A673 (cell line): ENCODE data around the gene C3orf20. TPM values are rescaled to one million over a fixed set of nuclear protein-coding genes. Genes with fewer than 3 reads are reported as not detected.

Experiments used
- BruUV-seq: library from RNA; stranded (reverse); fragments of 400-500 nt; replicated peaks from 2 replicates; lab custom pipeline; 2021; lab: Mats Ljungman, UMichigan
- CTCF ChIA-PET: fragments of 300-600 bp; sonication (Branson Sonifier 250); formaldehyde crosslinking; loops from one replicate; lab custom pipeline; 2022; ENCODE audit warnings: antibody characterized with exemption; lab: Charles Lee
- POLR2A ChIA-PET: fragments of 300-600 bp; sonication (Branson Sonifier 250); formaldehyde crosslinking; loops from one replicate; lab custom pipeline; 2022; ENCODE audit warnings: antibody characterized with exemption; ENCODE audit not compliant: low non-redundant PET; lab: Charles Lee
- DNase-seq: peaks from one replicate; pipeline ENCODE4 v3.0.0-alpha.2; 2015; ENCODE audit warnings: low spot score
- H3K27ac ChIP-seq: fragments of 200-600 bp; sonication (generic); 2 replicates; pipeline ENCODE4 v1.5.1; 2016; ENCODE audit warnings: mixed run types, low read depth, mild to moderate bottlenecking, mixed read lengths, antibody characterized with exemption, low read length; ENCODE audit not compliant: poor library complexity, severe bottlenecking
- H3K27me3 ChIP-seq: fragments of 200-600 bp; sonication (generic); replicated peaks from 2 replicates; pipeline ENCODE4 v1.6.1; 2017; ENCODE audit warnings: mixed run types, low read depth, mild to moderate bottlenecking, mixed read lengths, antibody characterized with exemption, low read length; ENCODE audit not compliant: insufficient read depth, poor library complexity
- H3K36me3 ChIP-seq: fragments of 200-600 bp; sonication (generic); 2 replicates; pipeline ENCODE4 v1.6.1; 2016; ENCODE audit warnings: mixed run types, mild to moderate bottlenecking, mixed read lengths, antibody characterized with exemption, low read length; ENCODE audit not compliant: insufficient read depth, poor library complexity, severe bottlenecking
- H3K4me1 ChIP-seq: fragments of 200-600 bp; sonication (generic); 2 replicates; pipeline ENCODE4 v1.6.1; 2017; ENCODE audit warnings: mixed run types, mild to moderate bottlenecking, mixed read lengths, antibody characterized with exemption, low read length; ENCODE audit not compliant: insufficient read depth, poor library complexity, severe bottlenecking
- H3K4me3 ChIP-seq: fragments of 200-600 bp; sonication (generic); 2 replicates; pipeline ENCODE4 v1.5.1; 2016; ENCODE audit warnings: low read depth, mixed run types, mild to moderate bottlenecking, mixed read lengths, low read length; ENCODE audit not compliant: poor library complexity, severe bottlenecking
- H3K9me3 ChIP-seq: fragments of 200-600 bp; sonication (generic); 2 replicates; pipeline ENCODE4 v1.6.1; 2016; ENCODE audit warnings: mixed run types, low read depth, mild to moderate bottlenecking, mixed read lengths, antibody characterized with exemption, low read length; ENCODE audit not compliant: poor library complexity, severe bottlenecking
- EZH2 ChIP-seq: fragments of 200-600 bp; sonication (generic); IDR thresholded peaks from 2 replicates; pipeline ENCODE4 v1.6.1; 2017; ENCODE audit warnings: borderline replicate concordance, low read depth, mild to moderate bottlenecking, mixed read lengths, antibody characterized with exemption, low read length; ENCODE audit not compliant: poor library complexity, severe bottlenecking
- intact Hi-C: fragments of 100-400 bp; cut with micrococcal nuclease; formaldehyde crosslinking; loops from one replicate; pipeline ENCODE4 v1.10.0; 2022; ENCODE audit not compliant: unreplicated experiment
- total RNA-seq: library from RNA; stranded (reverse); gene quantifications from 2 replicates; pipeline ENCODE4 v1.2.3, GENCODE V29; 2021
- TF ChIP-seq, protein P1 (sequence below): fragments of 300-800, 200-600 bp; sonication (generic); conservative IDR thresholded peaks from 2 replicates; pipeline ENCODE4 v1.5.1; 2017; ENCODE audit warnings: low read depth, mild to moderate bottlenecking, antibody characterized with exemption, low read length, moderate library complexity, mixed read lengths

Gene C3orf20
- total RNA-seq, 1 experiment from 2014 or later = 0.17 TPM

DNA sequence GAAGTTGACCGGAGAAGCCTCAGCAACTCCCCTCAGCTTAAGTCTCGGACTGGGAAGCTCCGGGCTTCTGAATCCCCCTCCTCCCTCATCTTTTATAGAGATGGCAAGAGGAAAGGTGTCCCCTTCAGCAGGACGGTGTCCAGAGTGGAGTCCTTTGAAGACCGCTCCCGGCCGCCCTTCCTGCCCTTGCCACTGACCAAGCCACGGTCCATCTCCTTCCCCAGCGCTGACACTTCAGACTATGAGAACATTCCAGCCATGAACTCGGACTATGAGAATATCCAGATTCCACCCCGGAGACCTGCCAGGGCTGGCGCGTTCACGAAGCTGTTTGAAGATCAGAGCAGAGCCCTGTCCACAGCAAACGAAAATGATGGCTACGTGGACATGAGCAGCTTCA, 146.2 kb downstream of the C3orf20 start:
- BruUV-seq = no TSS peak
- no peaks in the 10 kb centered on the region for H3K9me3 ChIP-seq
- ChIA-PET CTCF (no interaction called here), POLR2A (no interaction called here)
- peaks cover 54% of the 10 kb centered on the region for H3K27me3 ChIP-seq
- no peaks in the 10 kb centered on the region for H3K36me3 ChIP-seq
- TF ChIP-seq EZH2 = no peak
- TF ChIP-seq, protein P1, sequence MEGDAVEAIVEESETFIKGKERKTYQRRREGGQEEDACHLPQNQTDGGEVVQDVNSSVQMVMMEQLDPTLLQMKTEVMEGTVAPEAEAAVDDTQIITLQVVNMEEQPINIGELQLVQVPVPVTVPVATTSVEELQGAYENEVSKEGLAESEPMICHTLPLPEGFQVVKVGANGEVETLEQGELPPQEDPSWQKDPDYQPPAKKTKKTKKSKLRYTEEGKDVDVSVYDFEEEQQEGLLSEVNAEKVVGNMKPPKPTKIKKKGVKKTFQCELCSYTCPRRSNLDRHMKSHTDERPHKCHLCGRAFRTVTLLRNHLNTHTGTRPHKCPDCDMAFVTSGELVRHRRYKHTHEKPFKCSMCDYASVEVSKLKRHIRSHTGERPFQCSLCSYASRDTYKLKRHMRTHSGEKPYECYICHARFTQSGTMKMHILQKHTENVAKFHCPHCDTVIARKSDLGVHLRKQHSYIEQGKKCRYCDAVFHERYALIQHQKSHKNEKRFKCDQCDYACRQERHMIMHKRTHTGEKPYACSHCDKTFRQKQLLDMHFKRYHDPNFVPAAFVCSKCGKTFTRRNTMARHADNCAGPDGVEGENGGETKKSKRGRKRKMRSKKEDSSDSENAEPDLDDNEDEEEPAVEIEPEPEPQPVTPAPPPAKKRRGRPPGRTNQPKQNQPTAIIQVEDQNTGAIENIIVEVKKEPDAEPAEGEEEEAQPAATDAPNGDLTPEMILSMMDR = no peak
- no peak overlapping the region for H3K27ac ChIP-seq
- H3K4me1 ChIP-seq = no peaks in the 10 kb centered on the region
- intact Hi-C loops = no loop called here
- DNase-seq = no peak
- no peak overlapping the region for H3K4me3 ChIP-seq

GRCh38 chr3:14822134-14822533, 147.2 kb downstream of the C3orf20 start:
- no peak for TF ChIP-seq EZH2
- TF ChIP-seq, protein P1 = no peak
- POLR2A ChIA-PET = no interaction called here
- intact Hi-C loops = no loop called here
- CTCF ChIA-PET = no interaction called here
- no peaks in the 10 kb centered on the region for H3K9me3 ChIP-seq
- H3K27ac ChIP-seq = no peak overlapping the region
- no peak for DNase-seq
- no peaks in the 10 kb centered on the region for H3K36me3 ChIP-seq
- no peaks in the 10 kb centered on the region for H3K4me1 ChIP-seq
- H3K4me3 ChIP-seq = no peak overlapping the region
- BruUV-seq = no TSS peak
- peaks cover 53% of the 10 kb centered on the region for H3K27me3 ChIP-seq

Other genes with a start within 250 kb of the C3orf20 start
- gene GRIP2, start 134.8 kb upstream of the C3orf20 start, total RNA-seq = 0.43 and 0.76 TPM in 2 replicates
- 19.0 and 19.8 TPM in 2 replicates for gene CCDC174, start 23.4 kb upstream of the C3orf20 start, total RNA-seq
- gene FGD5, start 143.8 kb downstream of the C3orf20 start, total RNA-seq = not detected in 2 replicates